NOMO-1 (cell line): ENCODE results near the gene SLC35F1.
A peak's percentile ranks its signal among the peaks of the same experiment; 100 is the strongest.

ENCODE experiments used
- DNase-seq, 2 experiments: peaks; one replicate each; lab custom pipeline; 2025; ENCODE audit not compliant: unreplicated experiment in 2 of 2; lab: John Stamatoyannopoulos, UW

SLC35F1 gene

DNA sequence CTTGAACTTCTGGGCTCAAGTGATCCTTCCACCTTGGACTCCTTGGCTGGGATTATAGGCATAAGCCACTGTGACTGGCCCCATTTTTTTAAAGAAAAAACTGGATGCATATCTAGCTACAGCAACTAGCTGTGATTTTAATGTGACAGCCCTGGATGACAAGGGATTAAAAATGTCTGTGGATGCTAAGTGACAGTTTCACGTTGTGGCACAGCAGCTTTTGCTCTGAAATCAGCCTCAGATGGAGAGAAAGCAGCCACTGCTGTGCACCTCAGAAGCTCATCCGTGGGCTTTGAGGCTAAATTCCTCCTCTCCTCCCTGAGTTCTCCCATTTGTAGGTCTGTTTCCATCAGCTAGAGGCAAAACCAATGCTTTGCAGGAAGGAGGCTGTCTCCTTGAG lies 195.3 kb downstream of the SLC35F1 start:
- no peak for DNase-seq

DNA sequence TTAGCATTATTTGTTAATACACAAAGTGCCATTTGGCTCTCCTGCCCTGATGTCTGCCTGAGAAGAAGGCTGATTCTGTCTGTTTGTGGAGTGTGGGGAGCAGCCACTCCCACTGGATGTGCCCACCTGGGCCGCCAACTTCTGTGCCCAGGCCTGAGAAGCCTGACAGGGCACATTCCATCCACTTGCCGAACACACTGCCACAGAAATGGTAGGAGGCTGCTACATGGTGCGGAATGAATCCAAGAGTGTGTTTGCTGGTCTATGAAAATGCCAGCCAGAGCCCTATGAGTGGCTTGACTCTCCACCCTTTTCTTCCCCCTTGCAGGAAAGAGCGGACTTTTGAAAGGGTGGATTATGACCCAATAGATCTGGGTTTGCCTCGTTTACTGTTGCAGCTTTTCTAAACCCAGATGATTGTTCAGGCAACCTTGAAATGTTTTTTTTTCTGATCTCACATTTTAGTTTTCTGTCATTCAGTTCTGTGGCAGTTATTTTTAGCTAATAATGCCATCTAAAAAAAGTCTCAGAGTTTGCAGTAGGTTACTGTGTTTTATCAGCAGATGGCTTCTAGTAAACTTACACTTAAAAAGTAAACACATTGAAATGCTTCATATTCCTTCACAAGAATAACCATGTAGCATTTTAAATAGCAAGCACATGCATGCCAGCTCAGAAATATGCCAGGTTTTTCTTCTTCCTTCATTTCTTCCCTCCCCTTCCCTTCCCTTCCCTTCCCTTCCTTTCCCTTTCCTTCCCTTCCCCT lies 196.5 kb downstream of the SLC35F1 start:
- no peak for DNase-seq

DNA sequence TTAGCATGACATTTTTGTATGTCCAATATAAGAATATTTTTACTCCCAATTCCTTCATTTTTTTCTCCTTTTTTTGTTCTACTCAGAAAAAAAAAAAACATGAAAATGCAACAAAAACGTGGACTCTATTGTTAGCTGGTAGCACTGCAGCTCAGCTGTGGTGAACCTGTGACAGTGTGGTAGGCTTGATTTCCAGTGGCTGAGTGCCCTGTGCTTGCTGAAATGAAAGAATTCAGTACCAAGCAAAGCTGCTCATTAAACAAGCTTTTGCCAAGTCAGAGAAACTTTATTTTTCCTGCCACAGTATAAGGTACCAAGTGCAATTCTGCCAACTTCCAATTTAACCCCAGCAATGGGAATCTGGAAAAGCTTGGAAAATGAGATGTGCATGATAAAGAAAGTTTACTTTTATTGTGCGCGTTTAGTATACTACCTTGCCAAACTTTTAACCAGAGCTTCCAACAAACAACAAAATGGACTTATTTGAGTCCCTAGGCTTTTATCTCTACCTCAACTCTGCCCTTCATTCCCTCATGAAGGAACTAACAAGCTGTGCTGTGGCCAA lies 215.2 kb downstream of the SLC35F1 start:
- no peak for DNase-seq

DNA sequence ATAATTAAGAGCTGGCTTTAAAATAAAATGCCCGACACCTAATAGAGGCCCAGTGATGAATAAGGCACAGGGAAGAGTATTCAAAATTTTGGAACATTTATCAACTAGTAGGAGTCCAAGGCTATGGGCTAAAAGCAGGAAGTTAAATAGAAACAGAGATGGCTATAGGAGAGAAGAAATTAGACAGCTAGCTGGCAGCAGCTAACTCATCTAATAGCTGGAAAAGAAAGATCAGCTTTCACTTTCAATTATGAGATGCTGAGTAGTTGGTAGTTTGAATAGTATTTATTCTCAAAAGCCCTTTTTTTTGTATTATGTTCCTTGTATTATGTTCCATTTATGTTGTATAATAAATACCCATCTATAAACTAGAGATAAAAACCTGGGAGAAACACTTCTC lies 215.7 kb downstream of the SLC35F1 start:
- DNase-seq = no peak

DNA sequence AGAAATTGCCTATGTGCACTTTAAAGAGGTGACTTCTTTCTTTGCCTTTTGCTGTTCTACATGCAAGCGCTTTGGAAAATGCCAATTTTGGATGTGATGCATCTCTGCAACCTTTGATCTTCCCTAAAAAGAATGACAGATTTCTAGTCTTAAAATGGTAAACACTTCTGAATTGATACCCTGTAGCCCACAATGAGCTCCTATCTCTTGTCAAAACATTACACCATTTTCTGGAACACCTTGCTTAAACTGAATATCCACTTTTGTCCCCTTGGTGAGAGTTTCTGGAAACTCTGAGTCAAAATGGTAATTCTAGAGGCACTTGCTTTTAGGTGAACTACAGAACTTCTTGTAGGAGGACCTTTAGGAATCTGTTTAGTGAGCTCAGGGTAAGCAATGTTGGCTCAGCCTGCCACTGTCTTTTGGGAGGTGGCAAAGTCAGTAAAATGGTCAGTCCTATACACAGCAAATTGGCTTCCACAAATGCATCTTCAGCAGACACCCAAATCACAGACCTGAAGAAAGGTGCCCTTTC lies 216.5 kb downstream of the SLC35F1 start:
- no peak for DNase-seq

DNA sequence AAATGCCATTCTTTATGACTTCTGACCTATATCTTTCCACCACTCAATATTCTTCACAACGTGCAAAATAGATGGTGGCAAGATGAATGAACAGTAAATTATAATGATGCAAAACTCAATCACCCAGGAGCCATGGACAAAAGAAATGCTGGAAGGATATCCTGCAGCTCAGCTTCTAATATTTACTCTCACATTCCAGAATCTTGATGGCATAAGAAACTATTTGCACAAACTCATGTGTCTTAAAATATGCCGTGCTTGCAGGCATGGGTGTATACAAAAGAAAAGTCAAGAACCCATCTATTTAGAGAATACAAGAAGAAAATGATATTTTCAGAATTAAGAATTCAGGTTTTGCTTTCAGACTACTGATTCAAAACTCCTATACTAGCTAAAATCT lies 217.8 kb downstream of the SLC35F1 start:
- no peak for DNase-seq

DNA sequence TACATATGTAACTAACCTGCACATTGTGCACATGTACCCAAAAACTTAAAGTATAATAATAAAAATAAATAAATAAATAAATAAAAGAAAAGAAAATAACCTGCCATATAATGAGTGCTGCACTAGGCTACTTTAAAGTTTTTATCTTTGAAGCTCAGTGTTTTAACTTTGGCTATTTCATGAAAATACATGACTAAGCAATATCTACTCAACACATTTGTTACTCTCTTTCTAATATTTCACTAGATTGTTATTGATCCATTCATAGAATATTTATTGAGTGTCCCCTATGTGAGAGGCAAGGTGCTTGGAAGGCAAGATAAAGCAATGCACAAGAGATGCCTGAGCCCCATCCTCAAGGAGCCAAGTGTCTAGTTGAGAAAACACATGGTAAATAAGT lies 221.7 kb downstream of the SLC35F1 start:
- no peak for DNase-seq

DNA sequence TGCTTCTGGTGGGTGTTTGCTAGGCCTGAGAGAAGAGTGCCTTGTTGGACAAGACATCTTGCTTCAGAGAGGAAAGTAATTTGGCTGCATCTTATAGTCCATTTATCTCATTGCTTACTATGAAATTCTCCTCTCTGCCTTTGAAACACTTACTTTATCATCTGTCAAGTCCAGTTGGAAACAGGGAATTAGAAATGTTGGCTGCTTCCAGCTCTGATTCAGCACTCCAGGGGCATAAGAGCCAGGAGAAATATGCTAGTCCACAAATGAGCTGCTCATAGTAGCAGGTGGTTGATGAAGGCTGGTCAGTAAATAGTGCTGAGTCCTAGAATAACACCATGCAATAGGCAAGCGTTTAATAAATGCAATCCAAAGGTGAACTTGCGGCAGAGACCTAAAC lies 227.1 kb downstream of the SLC35F1 start:
- DNase-seq = no peak

DNA sequence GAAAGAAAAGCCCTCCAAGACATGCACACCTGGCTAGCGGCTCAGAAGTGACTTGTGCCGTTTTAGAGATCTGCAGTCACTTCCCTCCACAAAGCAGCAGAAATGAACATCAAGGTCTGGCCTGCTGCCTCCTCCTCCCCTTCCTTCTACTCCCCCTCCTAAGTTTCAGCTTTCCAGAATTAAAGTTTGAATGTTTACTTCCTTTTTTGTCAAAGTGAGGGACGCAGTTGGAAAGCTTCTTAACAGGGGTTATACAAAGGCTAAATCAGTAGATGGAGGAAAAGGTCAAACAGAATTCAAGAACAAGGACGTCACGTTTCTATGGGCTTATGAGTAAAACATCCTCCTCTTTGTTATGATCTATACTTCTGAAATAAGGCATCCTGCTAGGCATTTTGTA lies 227.7 kb downstream of the SLC35F1 start:
- DNase-seq = no peak

DNA sequence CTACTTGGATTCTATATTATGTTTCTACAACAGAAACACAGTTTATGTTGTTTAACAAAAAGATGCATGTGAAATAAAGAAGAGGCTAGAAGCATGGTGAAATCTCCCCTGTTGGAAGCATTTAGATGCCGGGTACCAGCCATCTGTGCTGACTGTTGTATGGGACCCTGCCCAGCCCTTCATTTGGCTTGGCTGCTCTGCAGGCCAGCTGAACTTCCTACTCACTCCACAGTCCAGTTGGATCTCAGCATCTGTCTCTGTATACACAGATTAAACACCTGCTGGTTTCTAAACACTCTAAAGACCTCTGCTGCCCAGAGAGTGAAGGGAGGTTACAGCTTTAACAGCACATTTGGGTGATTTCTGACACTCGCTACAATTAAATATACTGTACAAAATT lies 228.3 kb downstream of the SLC35F1 start:
- no peak for DNase-seq

DNA sequence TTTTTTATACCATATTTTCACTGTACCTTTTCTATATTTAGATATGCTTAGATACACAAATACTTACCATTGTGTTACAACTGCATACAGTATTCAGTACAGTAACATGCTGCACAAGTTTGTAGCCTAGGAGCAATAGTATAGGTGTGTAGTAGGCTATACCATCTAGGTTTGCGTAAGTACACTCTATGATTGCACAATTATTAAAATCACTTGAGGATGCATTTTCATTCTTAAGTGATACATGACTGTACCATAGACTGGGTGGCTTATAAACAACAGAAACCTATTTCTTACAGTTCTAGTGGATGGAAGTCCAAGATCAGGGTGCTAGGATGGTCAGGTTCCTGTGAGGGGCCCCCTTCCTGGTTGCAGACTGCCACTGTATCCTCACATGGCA lies 234.1 kb downstream of the SLC35F1 start:
- no peak for DNase-seq

DNA sequence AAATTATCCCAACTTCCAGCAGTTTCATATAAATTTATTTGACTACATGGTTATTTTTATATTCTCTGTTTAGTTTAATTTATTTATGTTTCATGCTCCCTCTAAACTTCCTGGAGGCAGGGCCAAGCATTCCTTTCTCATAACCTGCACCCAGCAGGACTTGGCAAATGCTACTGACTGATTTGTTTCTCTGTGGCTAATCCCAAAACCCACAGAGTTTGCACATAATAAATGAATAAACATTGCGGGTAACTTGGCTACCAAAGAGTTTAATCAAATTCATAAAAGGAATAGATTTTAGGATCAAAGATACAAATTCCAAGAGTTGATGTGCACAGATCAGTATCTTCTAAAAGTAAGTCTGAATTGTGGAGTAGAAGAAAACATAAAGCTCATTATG lies 239.5 kb downstream of the SLC35F1 start:
- DNase-seq = no peak

DNA sequence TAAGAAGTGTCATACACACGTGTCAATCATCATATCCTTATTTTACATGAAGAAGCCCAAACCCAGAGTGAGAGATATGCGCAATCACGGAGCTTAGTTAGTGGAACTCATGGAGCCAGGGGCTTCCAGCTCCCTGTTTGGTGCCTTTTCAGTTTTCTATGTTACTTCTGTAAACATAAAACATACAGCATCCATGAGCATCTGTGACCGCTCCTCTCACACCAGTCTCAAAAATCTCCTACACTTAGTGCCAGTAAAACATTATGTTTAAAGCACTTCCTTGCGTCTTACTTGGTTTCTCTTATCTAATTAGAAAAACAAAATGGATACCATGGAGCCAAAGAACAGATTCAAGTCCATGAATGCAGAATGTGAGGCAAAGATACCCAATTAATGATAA lies 240.4 kb downstream of the SLC35F1 start:
- DNase-seq = no peak

DNA sequence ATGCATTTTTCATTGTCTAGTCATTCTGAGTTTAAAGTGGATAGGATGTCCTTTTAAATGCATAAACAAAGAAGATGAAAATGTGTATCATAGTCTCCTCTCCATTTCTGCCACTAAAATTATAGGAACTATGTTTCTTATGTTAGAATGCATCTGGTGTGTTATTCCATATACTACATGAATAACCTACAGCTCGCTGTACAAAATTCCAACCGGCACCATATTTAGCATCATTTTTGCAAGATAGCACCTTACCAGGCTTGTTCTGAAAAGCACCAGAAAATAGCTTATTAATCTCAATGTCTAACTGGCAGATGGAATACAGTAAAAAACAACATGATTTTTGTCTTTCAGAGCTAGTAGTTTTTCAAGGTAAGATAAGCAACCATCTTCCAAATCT lies 241.5 kb downstream of the SLC35F1 start:
- DNase-seq = no peak

DNA sequence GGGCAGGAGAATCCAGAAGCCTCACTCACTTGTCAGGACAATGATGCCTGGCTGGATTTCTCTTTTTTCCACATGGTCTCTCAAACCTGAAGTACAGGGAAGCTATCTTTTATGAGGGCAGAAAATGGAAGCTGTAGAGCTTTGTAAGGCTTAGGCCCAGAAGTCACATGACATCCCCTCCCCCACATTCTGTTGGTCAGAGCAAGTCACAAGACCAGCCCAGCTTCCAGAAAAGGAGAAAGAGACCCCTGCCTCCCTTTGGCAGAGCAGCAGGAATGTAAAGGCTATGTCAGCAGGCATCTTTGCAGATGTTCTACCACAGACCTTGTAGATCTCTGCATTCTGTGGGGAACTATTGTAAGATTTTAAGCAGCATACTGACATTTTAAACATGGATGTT lies 245.5 kb downstream of the SLC35F1 start:
- no peak for DNase-seq

DNA sequence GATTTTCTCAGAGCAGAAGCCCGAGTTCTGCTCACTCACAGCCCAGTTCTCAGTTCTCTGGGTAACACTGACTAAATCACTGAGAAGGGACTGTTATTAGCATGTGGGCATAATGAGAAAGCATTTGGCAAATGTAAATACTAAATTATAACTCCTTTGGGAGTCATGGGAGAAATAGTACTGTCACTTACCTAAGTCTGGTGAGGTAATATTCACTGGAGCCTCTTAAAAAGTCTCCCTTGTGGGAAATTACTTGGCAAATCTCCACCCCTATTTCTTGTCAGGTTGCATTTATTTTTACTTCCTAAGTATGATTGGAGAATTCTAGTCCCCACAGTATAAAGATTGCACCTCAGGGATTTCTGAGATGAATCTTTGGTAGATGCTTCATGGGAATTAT lies 254.3 kb downstream of the SLC35F1 start:
- no peak for DNase-seq

DNA sequence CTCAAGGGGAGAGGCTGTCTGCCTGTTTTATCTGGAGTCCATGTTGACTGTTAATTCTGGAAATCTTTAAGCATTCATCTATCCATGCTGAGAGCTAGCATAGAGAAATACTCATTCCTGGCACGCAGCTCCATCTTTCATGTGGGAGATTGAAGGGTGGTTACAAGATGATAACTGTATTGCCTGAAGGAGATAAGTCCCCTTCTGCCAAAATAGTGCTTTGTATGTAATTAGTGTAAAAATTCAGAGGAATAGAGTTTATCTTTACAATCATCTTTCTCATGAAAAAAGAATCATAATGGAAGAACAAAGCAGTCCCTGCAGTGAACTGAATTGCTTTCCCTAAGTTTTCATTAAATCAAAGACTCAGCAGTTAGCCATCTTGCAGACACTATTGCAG lies 256.5 kb downstream of the SLC35F1 start:
- DNase-seq = no peak

DNA sequence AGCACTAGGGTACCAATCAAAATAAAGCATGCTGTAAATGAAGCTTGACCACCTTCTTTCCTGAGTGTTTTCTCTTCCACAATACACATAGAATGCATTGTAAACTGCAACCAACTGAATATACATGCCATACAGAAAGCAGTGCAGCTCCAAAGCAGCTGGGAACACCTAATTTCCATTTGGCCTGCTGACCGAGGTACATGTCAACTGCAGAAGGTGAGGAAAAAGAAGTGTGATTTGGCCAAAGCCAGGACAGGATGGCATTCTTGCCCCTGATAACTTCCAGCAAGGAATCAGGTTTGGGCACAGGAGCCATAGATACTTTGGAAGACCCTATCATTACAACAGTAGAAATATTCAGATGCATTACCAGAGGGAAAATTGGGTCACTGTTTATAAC lies 258.4 kb downstream of the SLC35F1 start:
- DNase-seq = no peak

DNA sequence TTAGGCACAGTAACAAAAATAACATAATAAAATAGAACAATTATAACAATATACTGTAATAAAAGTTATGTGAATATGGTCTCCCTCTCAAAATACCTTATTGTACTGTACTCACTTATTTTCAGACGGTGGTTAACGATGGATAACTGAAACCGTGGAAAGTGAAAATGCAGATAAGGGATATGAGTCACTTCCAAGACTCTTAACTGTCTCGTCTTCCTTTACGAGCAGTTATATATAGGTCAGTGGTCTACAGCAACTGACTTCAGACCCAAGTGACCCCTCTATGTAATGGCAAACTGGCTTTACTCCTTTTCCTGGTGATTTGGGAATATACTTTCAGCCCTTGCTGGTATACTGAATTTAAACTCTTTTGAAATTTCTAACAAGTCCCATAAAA lies 261.4 kb downstream of the SLC35F1 start:
- peak in 1 of 2 experiments; percentile 30 for DNase-seq

DNA sequence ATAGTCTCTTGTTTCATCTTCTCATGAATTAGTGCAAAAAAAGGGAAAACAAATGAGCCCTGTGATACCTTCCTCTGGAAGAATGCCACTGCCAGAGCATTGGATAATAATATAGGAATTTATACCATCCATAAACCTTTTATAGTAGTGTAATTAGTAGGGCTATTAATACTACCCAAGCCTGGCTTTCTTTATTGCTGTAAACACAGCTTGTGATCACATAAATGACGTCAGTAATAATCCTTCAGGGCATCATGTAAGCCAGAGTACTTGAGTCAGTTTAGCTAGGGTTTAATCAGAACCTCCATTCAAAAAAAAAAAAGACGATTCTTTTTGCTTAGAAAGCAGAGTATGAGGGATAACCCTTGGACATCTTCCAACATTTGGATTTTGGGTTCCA lies 264.8 kb downstream of the SLC35F1 start:
- DNase-seq = no peak

DNA sequence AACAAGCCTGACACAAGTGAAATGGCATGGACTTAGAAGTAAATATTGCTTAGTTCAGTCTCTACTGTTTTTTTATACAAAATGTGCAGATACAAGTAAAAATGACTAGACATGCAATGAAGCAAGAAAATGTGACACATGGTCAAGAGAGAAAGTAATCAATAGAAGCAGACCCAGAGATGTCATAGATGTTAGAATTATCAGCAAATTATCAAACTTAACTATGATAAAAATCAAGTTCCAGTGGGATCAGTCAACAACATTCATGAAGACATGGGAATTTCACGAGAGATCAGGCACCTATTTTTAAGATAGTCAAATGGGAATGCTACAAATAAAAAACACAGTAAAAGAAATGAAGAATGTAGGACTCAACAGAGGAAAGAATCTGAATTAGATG lies 267.0 kb downstream of the SLC35F1 start:
- no peak for DNase-seq

DNA sequence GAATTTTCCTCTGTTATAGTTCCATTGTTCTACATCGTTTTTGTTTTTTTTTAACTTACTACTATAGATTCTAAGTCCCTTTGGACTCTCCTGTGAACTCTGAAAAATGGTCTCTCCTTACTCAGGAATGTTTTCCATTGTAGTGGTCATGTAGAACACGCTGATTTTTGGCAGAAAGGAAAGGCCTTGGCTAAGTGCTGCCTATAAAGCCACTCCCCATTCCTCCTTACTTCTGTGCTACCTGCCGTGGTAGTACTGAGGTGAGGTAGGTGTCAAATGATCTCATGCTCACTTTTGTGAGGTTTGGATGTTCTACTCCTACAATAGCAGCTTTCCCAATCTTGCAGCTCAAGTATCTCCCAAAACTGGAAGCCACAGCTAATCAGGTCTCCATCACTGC lies 270.7 kb downstream of the SLC35F1 start:
- no peak for DNase-seq

DNA sequence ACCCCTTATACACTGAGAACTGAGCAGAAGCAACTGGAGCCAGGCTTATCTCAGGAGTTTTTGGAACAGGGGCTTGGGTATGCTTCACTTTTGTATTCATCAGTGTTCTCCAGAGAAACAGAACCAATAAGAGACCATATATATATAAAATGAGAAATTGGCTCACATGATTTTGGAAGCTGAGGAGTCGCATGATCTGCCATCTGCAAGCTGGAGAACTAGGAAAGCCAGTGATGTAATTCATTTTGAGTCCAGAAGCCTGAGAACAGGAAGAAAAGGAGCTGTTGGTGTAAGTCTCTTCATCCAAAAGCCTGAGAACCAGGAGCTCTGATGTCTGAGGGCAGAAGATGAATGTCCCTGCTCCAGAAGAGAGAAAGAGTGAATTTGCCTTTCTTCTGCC lies 272.0 kb downstream of the SLC35F1 start:
- DNase-seq = no peak
